Stimulated activated CD4-positive, alpha-beta T cell treated with anti-CD3 and anti-CD28 coated beads, Interleukin-12 subunit alpha, Interleukin-12 subunit beta, amount 100 ng/mL, for 4 hours (primary cell): ENCODE measurements around the gene PIEZO2.
"Not testable (repeated sequence)": the region's sequence is repeated elsewhere in the genome, so short reads cannot be mapped to it uniquely, and the experiment has no call there.

Experiments
- DNase-seq: peaks from one replicate; pipeline ENCODE4 v3.0.0-alpha.2; 2020

The PIEZO2 gene

GRCh38 chr18:10953672-10954071 lies 195.7 kb downstream of the PIEZO2 start:
- no peak for DNase-seq

- DNase-seq = no peak
Observed at GRCh38 chr18:10951631-10952544, 197.5 kb downstream of the PIEZO2 start.

GRCh38 chr18:10950876-10951630 lies 198.3 kb downstream of the PIEZO2 start:
- no peak for DNase-seq

GRCh38 chr18:10950080-10950875 lies 199.1 kb downstream of the PIEZO2 start:
- no peak for DNase-seq

- no peak for DNase-seq
Observed at GRCh38 chr18:10949655-10950054, 199.7 kb downstream of the PIEZO2 start.

GRCh38 chr18:10948421-10948820 lies 200.9 kb downstream of the PIEZO2 start:
- DNase-seq = no peak

GRCh38 chr18:10946058-10946457 lies 203.3 kb downstream of the PIEZO2 start:
- DNase-seq = no peak

GRCh38 chr18:10942998-10943397 lies 206.4 kb downstream of the PIEZO2 start:
- DNase-seq = no peak

GRCh38 chr18:10939822-10940221 lies 209.5 kb downstream of the PIEZO2 start:
- no peak for DNase-seq

GRCh38 chr18:10937743-10938640 lies 211.4 kb downstream of the PIEZO2 start:
- no peak for DNase-seq

GRCh38 chr18:10936176-10937053 lies 213.0 kb downstream of the PIEZO2 start:
- DNase-seq = no peak

- no peak for DNase-seq
Observed at GRCh38 chr18:10935588-10935987, 213.8 kb downstream of the PIEZO2 start.

- not testable (repeated sequence) for DNase-seq
Observed at GRCh38 chr18:10933648-10934047, 215.7 kb downstream of the PIEZO2 start.

GRCh38 chr18:10930076-10930475 lies 219.3 kb downstream of the PIEZO2 start:
- DNase-seq = no peak

GRCh38 chr18:10928772-10929373 lies 220.5 kb downstream of the PIEZO2 start:
- no peak for DNase-seq

- DNase-seq = no peak
Observed at GRCh38 chr18:10928011-10928771, 221.2 kb downstream of the PIEZO2 start.

- no peak for DNase-seq
Observed at GRCh38 chr18:10927286-10927992, 221.9 kb downstream of the PIEZO2 start.

- no peak for DNase-seq
Observed at GRCh38 chr18:10926621-10927161, 222.7 kb downstream of the PIEZO2 start.

- DNase-seq = no peak
Observed at GRCh38 chr18:10924290-10924689, 225.1 kb downstream of the PIEZO2 start.
